GM23338 (cell line): ENCODE results near the gene ACSF2.

Source experiments
- EZH2 ChIP-seq: fragments of 200-600 bp; sonication (generic); IDR thresholded peaks from one replicate; pipeline ENCODE4 v1.8.0; 2017; ENCODE audit warnings: antibody characterized with exemption, mild to moderate bottlenecking, low read depth; ENCODE audit not compliant: unreplicated experiment
- EZH2phosphoT487 ChIP-seq: fragments of 200-600 bp; sonication (generic); IDR thresholded peaks from one replicate; pipeline ENCODE4 v1.8.1; 2018; ENCODE audit warnings: antibody characterized with exemption; ENCODE audit not compliant: unreplicated experiment
- JUNB ChIP-seq: IDR thresholded peaks from one replicate; pipeline ENCODE4 v1.6.1; 2016; ENCODE audit warnings: antibody characterized with exemption; ENCODE audit not compliant: unreplicated experiment
- POLR2AphosphoS5 ChIP-seq: IDR thresholded peaks from 2 replicates; pipeline ENCODE4 v1.6.1; 2016; ENCODE audit warnings: antibody characterized with exemption, low read depth
- TF ChIP-seq, protein P1 (sequence below): IDR thresholded peaks from 2 replicates; pipeline ENCODE4 v1.6.1; 2016; ENCODE audit warnings: antibody characterized with exemption
- TF ChIP-seq, protein P2 (sequence below), 2 experiments: fragments of 200-600 bp in 1 of 2; sonication (generic) in 1 of 2; conservative IDR thresholded peaks; 2 replicates each; pipeline versions ENCODE4 v1.5.1 to v1.6.1; 2016 to 2017; ENCODE audit warnings: antibody characterized with exemption in 2 of 2, low read depth in 2 of 2, mild to moderate bottlenecking in 2 of 2, moderate library complexity in 1 of 2

DNA sequence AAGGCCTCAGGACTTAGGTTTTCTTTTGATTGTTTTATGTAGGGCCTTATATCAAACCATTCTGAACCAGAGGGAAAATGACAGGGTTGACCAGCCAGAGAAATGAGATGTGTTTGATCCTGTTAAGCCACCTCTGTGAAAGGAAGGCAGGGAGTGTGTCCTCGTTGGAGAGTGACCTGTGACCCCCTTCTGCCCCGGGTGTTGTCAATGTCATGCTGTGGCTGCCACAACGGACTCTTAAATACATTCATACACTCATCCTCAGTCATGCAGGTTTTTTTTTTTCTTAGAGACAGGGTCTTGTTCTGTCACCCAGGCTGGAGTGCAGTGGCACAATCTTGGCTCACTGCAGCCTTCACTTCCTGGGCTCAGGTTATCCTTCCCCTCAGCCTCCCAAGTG is 88.4 kb downstream of the ACSF2 start:
- TF ChIP-seq, protein P1, sequence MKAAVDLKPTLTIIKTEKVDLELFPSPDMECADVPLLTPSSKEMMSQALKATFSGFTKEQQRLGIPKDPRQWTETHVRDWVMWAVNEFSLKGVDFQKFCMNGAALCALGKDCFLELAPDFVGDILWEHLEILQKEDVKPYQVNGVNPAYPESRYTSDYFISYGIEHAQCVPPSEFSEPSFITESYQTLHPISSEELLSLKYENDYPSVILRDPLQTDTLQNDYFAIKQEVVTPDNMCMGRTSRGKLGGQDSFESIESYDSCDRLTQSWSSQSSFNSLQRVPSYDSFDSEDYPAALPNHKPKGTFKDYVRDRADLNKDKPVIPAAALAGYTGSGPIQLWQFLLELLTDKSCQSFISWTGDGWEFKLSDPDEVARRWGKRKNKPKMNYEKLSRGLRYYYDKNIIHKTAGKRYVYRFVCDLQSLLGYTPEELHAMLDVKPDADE, result no peak
- TF ChIP-seq POLR2AphosphoS5 (no peak), JUNB (no peak), EZH2phosphoT487 (no peak), EZH2 (no peak)
- TF ChIP-seq, protein P2, sequence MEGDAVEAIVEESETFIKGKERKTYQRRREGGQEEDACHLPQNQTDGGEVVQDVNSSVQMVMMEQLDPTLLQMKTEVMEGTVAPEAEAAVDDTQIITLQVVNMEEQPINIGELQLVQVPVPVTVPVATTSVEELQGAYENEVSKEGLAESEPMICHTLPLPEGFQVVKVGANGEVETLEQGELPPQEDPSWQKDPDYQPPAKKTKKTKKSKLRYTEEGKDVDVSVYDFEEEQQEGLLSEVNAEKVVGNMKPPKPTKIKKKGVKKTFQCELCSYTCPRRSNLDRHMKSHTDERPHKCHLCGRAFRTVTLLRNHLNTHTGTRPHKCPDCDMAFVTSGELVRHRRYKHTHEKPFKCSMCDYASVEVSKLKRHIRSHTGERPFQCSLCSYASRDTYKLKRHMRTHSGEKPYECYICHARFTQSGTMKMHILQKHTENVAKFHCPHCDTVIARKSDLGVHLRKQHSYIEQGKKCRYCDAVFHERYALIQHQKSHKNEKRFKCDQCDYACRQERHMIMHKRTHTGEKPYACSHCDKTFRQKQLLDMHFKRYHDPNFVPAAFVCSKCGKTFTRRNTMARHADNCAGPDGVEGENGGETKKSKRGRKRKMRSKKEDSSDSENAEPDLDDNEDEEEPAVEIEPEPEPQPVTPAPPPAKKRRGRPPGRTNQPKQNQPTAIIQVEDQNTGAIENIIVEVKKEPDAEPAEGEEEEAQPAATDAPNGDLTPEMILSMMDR (conservative IDR thresholded peaks at IDR 0.05; ENCODE audit: low read depth in 2 of 2), result no peak
